Osteoblast (primary cell): ENCODE results near the gene DMAC2. TPM values are rescaled to one million over a fixed set of nuclear protein-coding genes. Genes with fewer than 3 reads are reported as not detected.
A peak's percentile ranks its signal among the peaks of the same experiment; 100 is the strongest.

ENCODE experiments used
- DNase-seq: peaks from one replicate; pipeline ENCODE4 v3.0.0; 2011; ENCODE audit warnings: low spot score, mixed read lengths; ENCODE audit not compliant: insufficient read length; ENCODE audit errors: missing footprints
- H2AFZ ChIP-seq: 2 replicates; pipeline ENCODE4 v1.6.0; 2011; ENCODE audit warnings: mild to moderate bottlenecking, low read length
- H3K27ac ChIP-seq: 2 replicates; pipeline ENCODE4 v1.5.1; 2011; ENCODE audit warnings: mild to moderate bottlenecking, low read depth, low read length, moderate library complexity
- H3K27me3 ChIP-seq: 2 replicates; pipeline ENCODE4 v1.6.0; 2012; ENCODE audit warnings: mild to moderate bottlenecking, control low read depth, inconsistent platforms, low read length, moderate library complexity; ENCODE audit not compliant: insufficient read depth
- H3K36me3 ChIP-seq: 2 replicates; pipeline ENCODE4 v1.5.1; 2011; ENCODE audit warnings: mild to moderate bottlenecking, low read length, control low read depth, moderate library complexity; ENCODE audit not compliant: insufficient read depth
- H3K4me1 ChIP-seq: 2 replicates; pipeline ENCODE4 v1.5.1; 2011; ENCODE audit warnings: mild to moderate bottlenecking, low read length, control low read depth, moderate library complexity; ENCODE audit not compliant: insufficient read depth
- H3K4me2 ChIP-seq: 2 replicates; pipeline ENCODE4 v1.6.0; 2011; ENCODE audit warnings: mild to moderate bottlenecking, low read length; ENCODE audit not compliant: insufficient read depth
- H3K4me3 ChIP-seq: fragments of 200-600 bp; sonication (generic); 3 replicates; pipeline ENCODE4 v1.5.1; 2012; ENCODE audit warnings: mild to moderate bottlenecking, low read length, inconsistent platforms; ENCODE audit not compliant: insufficient read depth
- H3K79me2 ChIP-seq: 2 replicates; pipeline ENCODE4 v1.6.0; 2012; ENCODE audit warnings: mild to moderate bottlenecking, low read length, control low read depth, inconsistent platforms; ENCODE audit not compliant: insufficient read depth
- H3K9me3 ChIP-seq: 2 replicates; pipeline ENCODE4 v1.5.1; 2011; ENCODE audit warnings: low read depth, low read length, control low read depth
- H4K20me1 ChIP-seq: 2 replicates; pipeline ENCODE4 v1.6.0; 2012; ENCODE audit warnings: mild to moderate bottlenecking, low read length, control low read depth; ENCODE audit not compliant: insufficient read depth
- CTCF ChIP-seq: IDR thresholded peaks from 2 replicates; pipeline ENCODE4 v1.5.1; 2011; ENCODE audit warnings: mild to moderate bottlenecking, low read depth, low read length, moderate library complexity; ENCODE audit errors: extremely low read depth
- total RNA-seq: library from RNA; depleted of rRNA; stranded (reverse); fragments of >200 nt; gene quantifications from 2 replicates; pipeline ENCODE4 v1.2.3, GENCODE V29; 2012

DMAC2 gene
- total RNA-seq, 1 donor = 30.0 TPM

- Histone ChIP-seq H3K9me3 (no peaks in the 10 kb centered on the region), H3K4me3 (no peak overlapping the region), H3K4me2 (no peak overlapping the region), H3K79me2 (peaks cover 24% of the 10 kb centered on the region), H3K27ac (no peak overlapping the region), H2AFZ (no peak overlapping the region), H4K20me1 (peaks cover 8% of the 10 kb centered on the region), H3K27me3 (no peaks in the 10 kb centered on the region), H3K4me1 (peaks cover 12% of the 10 kb centered on the region), H3K36me3 (no peaks in the 10 kb centered on the region)
- DNase-seq = no peak
- TF ChIP-seq CTCF = no peak
Observed at GRCh38 chr19:41402010-41402409, 37.7 kb downstream of the DMAC2 start.

DNA sequence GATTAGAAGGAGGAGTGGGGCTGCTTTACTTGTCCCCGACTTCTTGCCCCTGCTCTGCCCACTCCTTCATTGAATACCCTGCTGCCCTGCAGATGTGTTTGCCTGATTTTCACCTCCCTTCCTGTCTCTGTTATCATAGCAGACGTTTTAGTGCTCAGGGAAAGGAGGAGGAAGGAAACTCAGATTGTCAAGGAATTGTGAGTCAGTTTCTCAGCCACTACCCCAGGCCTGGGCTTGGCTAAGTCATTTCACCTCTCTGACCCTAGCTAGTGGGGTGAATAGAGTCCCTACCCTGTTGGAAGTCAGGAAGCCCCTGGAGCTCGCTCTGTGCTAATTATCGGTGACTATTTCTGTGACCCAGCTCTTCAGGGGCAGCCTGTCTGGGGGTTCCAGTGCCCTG, 38.2 kb downstream of the DMAC2 start:
- Histone ChIP-seq H3K4me3 (no peak overlapping the region), H3K9me3 (no peaks in the 10 kb centered on the region), H3K27ac (no peak overlapping the region), H2AFZ (no peak overlapping the region), H3K79me2 (peaks cover 24% of the 10 kb centered on the region), H3K27me3 (no peaks in the 10 kb centered on the region), H4K20me1 (peaks cover 8% of the 10 kb centered on the region), H3K4me2 (no peak overlapping the region), H3K36me3 (no peaks in the 10 kb centered on the region), H3K4me1 (peaks cover 16% of the 10 kb centered on the region)
- no peak for DNase-seq
- TF ChIP-seq CTCF = no peak

GRCh38 chr19:41399525-41399924, 40.2 kb downstream of the DMAC2 start:
- Histone ChIP-seq H4K20me1 (no peaks in the 10 kb centered on the region), H3K4me1 (peaks cover 18% of the 10 kb centered on the region), H3K27me3 (no peaks in the 10 kb centered on the region), H3K79me2 (peaks cover 24% of the 10 kb centered on the region), H3K4me2 (no peak overlapping the region), H3K36me3 (no peaks in the 10 kb centered on the region), H2AFZ (no peak overlapping the region), H3K9me3 (no peaks in the 10 kb centered on the region), H3K27ac (no peak overlapping the region), H3K4me3 (no peak overlapping the region)
- no peak for TF ChIP-seq CTCF
- no peak for DNase-seq

DNA sequence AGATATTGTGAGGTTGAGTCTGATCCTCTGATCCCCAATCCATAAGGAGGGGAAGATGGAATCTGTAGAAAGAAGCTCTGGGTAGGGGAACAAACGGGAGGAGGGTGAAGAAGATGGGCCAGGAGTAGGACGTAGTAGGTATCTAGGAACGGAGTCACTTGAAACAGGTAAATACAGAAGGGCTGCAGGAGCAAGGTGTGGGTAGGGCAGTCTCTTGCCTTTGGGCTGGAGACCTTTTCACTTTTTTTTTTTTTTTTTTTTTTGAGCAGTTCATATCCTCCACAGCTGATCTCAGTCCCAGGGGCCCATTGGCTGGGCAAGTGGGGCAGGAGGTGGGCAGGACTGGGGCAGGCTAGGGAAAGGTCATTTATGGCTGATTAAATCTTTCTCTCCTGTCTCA, 40.6 kb downstream of the DMAC2 start:
- no peak overlapping the region for H2AFZ ChIP-seq
- H3K4me2 ChIP-seq = peak overlapping the region; percentile 98
- peak overlapping the region; percentile 99 for H3K4me3 ChIP-seq
- no peaks in the 10 kb centered on the region for H4K20me1 ChIP-seq
- H3K27me3 ChIP-seq = no peaks in the 10 kb centered on the region
- H3K27ac ChIP-seq = no peak overlapping the region
- DNase-seq = no peak
- no peaks in the 10 kb centered on the region for H3K9me3 ChIP-seq
- peaks cover 24% of the 10 kb centered on the region for H3K79me2 ChIP-seq
- no peaks in the 10 kb centered on the region for H3K36me3 ChIP-seq
- TF ChIP-seq CTCF = no peak
- H3K4me1 ChIP-seq = peaks cover 18% of the 10 kb centered on the region
